H9 (cell line): ENCODE measurements around the gene CTDSPL. TPM values are rescaled to one million over a fixed set of nuclear protein-coding genes. Genes with fewer than 3 reads are reported as not detected.

Experiments used
- DNase-seq: peaks from one replicate; pipeline ENCODE4 v3.0.0-alpha.2; 2017
- H2AFZ ChIP-seq: one replicate; pipeline ENCODE4 v1.6.1; 2013; ENCODE audit warnings: mild to moderate bottlenecking, low read length, control low read depth, moderate library complexity
- H2AK5ac ChIP-seq: 2 replicates; pipeline ENCODE4 v1.6.1; 2013; ENCODE audit warnings: low read length, control low read depth, mixed read lengths; ENCODE audit not compliant: insufficient read length
- H2BK120ac ChIP-seq: one replicate; pipeline ENCODE4 v1.6.1; 2013; ENCODE audit warnings: low read depth, mild to moderate bottlenecking, low read length, control low read depth, inconsistent platforms; ENCODE audit not compliant: poor library complexity, severe bottlenecking
- H2BK12ac ChIP-seq: 2 replicates; pipeline ENCODE4 v1.6.1; 2013; ENCODE audit warnings: low read length, control low read depth, mixed read lengths, low read depth; ENCODE audit not compliant: insufficient read length
- H2BK15ac ChIP-seq: 2 replicates; pipeline ENCODE4 v1.6.1; 2013; ENCODE audit warnings: low read depth, low read length, control low read depth
- H2BK20ac ChIP-seq: one replicate; pipeline ENCODE4 v1.6.1; 2013; ENCODE audit warnings: low read depth, mild to moderate bottlenecking, low read length, control low read depth, inconsistent platforms; ENCODE audit not compliant: poor library complexity, severe bottlenecking
- H2BK5ac ChIP-seq: 2 replicates; pipeline ENCODE4 v1.6.1; 2013; ENCODE audit warnings: low read length, control low read depth, mixed read lengths; ENCODE audit not compliant: insufficient read length
- H3K14ac ChIP-seq: 2 replicates; pipeline ENCODE4 v1.6.1; 2013; ENCODE audit warnings: low read length, control low read depth; ENCODE audit not compliant: insufficient read depth
- H3K18ac ChIP-seq: 2 replicates; pipeline ENCODE4 v1.6.1; 2013; ENCODE audit warnings: low read depth, mild to moderate bottlenecking, mixed read lengths, low read length, control low read depth; ENCODE audit not compliant: insufficient read length
- H3K23ac ChIP-seq: 2 replicates; pipeline ENCODE4 v1.6.1; 2013; ENCODE audit warnings: low read length, control low read depth, mixed read lengths, low read depth; ENCODE audit not compliant: insufficient read length
- H3K23me2 ChIP-seq: 2 replicates; pipeline ENCODE4 v1.6.1; 2013; ENCODE audit warnings: low read depth, mild to moderate bottlenecking, mixed read lengths, low read length, control low read depth; ENCODE audit not compliant: insufficient read length, poor library complexity, severe bottlenecking
- H3K27ac ChIP-seq: 2 replicates; pipeline ENCODE4 v1.5.1; 2013; ENCODE audit warnings: low read length, control low read depth, mixed read lengths, low read depth; ENCODE audit not compliant: insufficient read length
- H3K27me3 ChIP-seq: 2 replicates; pipeline ENCODE4 v1.6.1; 2013; ENCODE audit warnings: low read length, control low read depth, inconsistent platforms; ENCODE audit not compliant: insufficient read depth
- H3K4ac ChIP-seq: 2 replicates; pipeline ENCODE4 v1.6.1; 2013; ENCODE audit warnings: low read depth, mild to moderate bottlenecking, control low read depth, inconsistent platforms, low read length, moderate library complexity
- H3K4me1 ChIP-seq: 2 replicates; pipeline ENCODE4 v1.6.1; 2013; ENCODE audit warnings: low read length, control low read depth, inconsistent platforms; ENCODE audit not compliant: insufficient read depth
- H3K4me2 ChIP-seq: 2 replicates; pipeline ENCODE4 v1.6.1; 2013; ENCODE audit warnings: low read length, control low read depth, mixed read lengths; ENCODE audit not compliant: insufficient read length, insufficient read depth
- H3K56ac ChIP-seq: 2 replicates; pipeline ENCODE4 v1.6.1; 2013; ENCODE audit warnings: low read depth, mild to moderate bottlenecking, mixed read lengths, low read length, control low read depth; ENCODE audit not compliant: insufficient read length
- H3K79me1 ChIP-seq: 2 replicates; pipeline ENCODE4 v1.6.1; 2013; ENCODE audit warnings: low read depth, mild to moderate bottlenecking, moderate library complexity, low read length, control low read depth, inconsistent platforms; ENCODE audit not compliant: insufficient read depth, poor library complexity, severe bottlenecking
- H3K79me2 ChIP-seq: 2 replicates; pipeline ENCODE4 v1.6.1; 2013; ENCODE audit warnings: low read length, control low read depth, inconsistent platforms; ENCODE audit not compliant: insufficient read depth
- H3K9ac ChIP-seq: 2 replicates; pipeline ENCODE4 v1.6.1; 2013; ENCODE audit warnings: low read length, control low read depth, mixed read lengths; ENCODE audit not compliant: insufficient read length; ENCODE audit errors: extremely low read depth
- H3K9me3 ChIP-seq: one replicate; pipeline ENCODE4 v1.6.1; 2013; ENCODE audit warnings: low read depth, low read length, inconsistent platforms; ENCODE audit not compliant: control insufficient read depth
- H3T11ph ChIP-seq: one replicate; pipeline ENCODE4 v1.6.1; 2013; ENCODE audit warnings: mild to moderate bottlenecking, low read length, control low read depth, inconsistent platforms
- H4K20me1 ChIP-seq: one replicate; pipeline ENCODE4 v1.6.1; 2013; ENCODE audit not compliant: control insufficient read depth, insufficient read length, insufficient read depth
- H4K5ac ChIP-seq: 2 replicates; pipeline ENCODE4 v1.6.1; 2013; ENCODE audit warnings: low read depth, mild to moderate bottlenecking, mixed read lengths, low read length, control low read depth; ENCODE audit not compliant: insufficient read length
- H4K8ac ChIP-seq: replicated peaks from 2 replicates; pipeline ENCODE4 v1.6.1; 2013; ENCODE audit warnings: low read length, control low read depth, mixed read lengths, low read depth; ENCODE audit not compliant: insufficient read length
- H4K91ac ChIP-seq: 2 replicates; pipeline ENCODE4 v1.6.1; 2013; ENCODE audit warnings: low read depth, mild to moderate bottlenecking, moderate library complexity, mixed read lengths, low read length, control low read depth; ENCODE audit not compliant: insufficient read length
- H3K27ac Mint-ChIP-seq, 3 experiments: 2 replicates in 2 of 3; 3 replicates in 1 of 3; pipeline ENCODE4 v1.8.0; 2020 to 2021; ENCODE audit warnings: mixed read lengths in 3 of 3, mild to moderate bottlenecking in 1 of 3, moderate library complexity in 1 of 3
- H3K27me3 Mint-ChIP-seq: 2 replicates; pipeline ENCODE4 v1.8.0; 2021; ENCODE audit warnings: low read depth, mild to moderate bottlenecking, moderate library complexity, mixed read lengths
- H3K36me3 Mint-ChIP-seq, 3 experiments: 2 replicates in 2 of 3; 3 replicates in 1 of 3; pipeline ENCODE4 v1.8.0; 2020 to 2021; ENCODE audit warnings: low read depth in 3 of 3, mixed read lengths in 3 of 3; ENCODE audit not compliant: insufficient read depth in 1 of 3
- H3K4me1 Mint-ChIP-seq, 2 experiments: 2 replicates each; pipeline ENCODE4 v1.8.0; 2020; ENCODE audit warnings: mixed read lengths in 2 of 2
- H3K4me3 Mint-ChIP-seq, 2 experiments: 2 replicates in 1 of 2; 3 replicates in 1 of 2; pipeline ENCODE4 v1.8.0; 2020 to 2021; ENCODE audit warnings: mild to moderate bottlenecking in 2 of 2, mixed read lengths in 2 of 2, moderate library complexity in 1 of 2
- H3K9me3 Mint-ChIP-seq, 2 experiments: 2 replicates in 1 of 2; 3 replicates in 1 of 2; pipeline ENCODE4 v1.8.0; 2020; ENCODE audit warnings: mild to moderate bottlenecking in 2 of 2, mixed read lengths in 2 of 2, moderate library complexity in 1 of 2
- CTCF ChIP-seq: fragments of 200-600 bp; sonication (generic); conservative IDR thresholded peaks from 3 replicates; pipeline ENCODE4 v1.8.0; 2021; ENCODE audit warnings: antibody characterized with exemption, mild to moderate bottlenecking
- WGBS: extraction: QIAGEN DNeasy Blood & Tissue Kit; methylation state at CpG from one replicate; pipeline ENCODE4 v1.1.7; 2013; ENCODE audit warnings: missing lambda C conversion rate, low lambda C conversion rate, mixed read lengths; ENCODE audit not compliant: insufficient read length; ENCODE audit errors: extremely low coverage; 5-methylcytosine and 5-hydroxymethylcytosine counted together
- total RNA-seq: library from RNA; stranded (reverse); gene quantifications from 2 replicates; pipeline ENCODE4 v1.2.1, GENCODE V29; 2021

CTDSPL gene
- total RNA-seq, 1 experiment from 2014 or later = 20.8 TPM

- Mint-ChIP-seq H3K36me3 (no peaks in the 10 kb centered on the region; a peak in 1 of 7 replicates), H3K9me3 (no peaks in the 10 kb centered on the region), H3K4me1 (peaks cover 37 to 43% of the 10 kb centered on the region in 2 experiments), H3K4me3 (no peak overlapping the region), H3K27me3 (no peaks in the 10 kb centered on the region), H3K27ac (no peak overlapping the region)
- Histone ChIP-seq H3K9ac (no peak overlapping the region), H4K8ac (no peak overlapping the region), H2BK20ac (no peak overlapping the region), H4K20me1 (no peaks in the 10 kb centered on the region), H3K79me2 (0 out of 2 replicates have a peak, but pooled peaks cover 2% of the 10 kb centered on the region), H2AFZ (no peak overlapping the region), H3K4me2 (no peak overlapping the region), H3K4me1 (peaks cover 9% of the 10 kb centered on the region), H3K14ac (no peak overlapping the region), H2BK5ac (no peak overlapping the region), H2BK12ac (no peak overlapping the region), H4K91ac (no peak overlapping the region), H3K23me2 (no peaks in the 10 kb centered on the region), H3K56ac (no peak overlapping the region), H3K18ac (no peak overlapping the region), H3K27ac (no peak overlapping the region), H3K4ac (no peak overlapping the region), H3K79me1 (no peaks in the 10 kb centered on the region), H2BK15ac (no peak overlapping the region), H3K27me3 (no peaks in the 10 kb centered on the region), H2AK5ac (no peak overlapping the region), H3T11ph (no peak overlapping the region), H4K5ac (no peak overlapping the region), H2BK120ac (no peak overlapping the region), H3K9me3 (no peaks in the 10 kb centered on the region), H3K23ac (no peak overlapping the region)
- no peak for TF ChIP-seq CTCF
- WGBS = no CpG with 5 or more reads among the region's 2 CpGs
- no peak for DNase-seq
These were observed 40.0 kb downstream of the CTDSPL start for GRCh38 chr3:37901721-37902120.
